Subcutaneous adipose tissue (tissue), 4 donors: ENCODE data around the gene EYS. TPM values are rescaled to one million over a fixed set of nuclear protein-coding genes. Genes with fewer than 3 reads are reported as not detected.

Experiments
- total RNA-seq, 4 donors: library from RNA; depleted of rRNA; stranded (reverse); fragments of >200 nt; gene quantifications; one replicate each; pipeline ENCODE4 v1.1.0, GENCODE V29; 2016
- TF ChIP-seq, protein P1 (sequence below): fragments of 450-650 bp; IDR thresholded peaks from one replicate; pipeline ENCODE4 v1.5.1; 2016; ENCODE audit warnings: low read depth, mild to moderate bottlenecking, control low read depth, antibody characterized with exemption, moderate library complexity

The EYS gene
- total RNA-seq, 4 donors from 2014 or later, result 0.17 to 3.8 (median 0.82) TPM

GRCh38 chr6:65248101-65248610 lies 458.9 kb downstream of the EYS start:
- TF ChIP-seq, protein P1, sequence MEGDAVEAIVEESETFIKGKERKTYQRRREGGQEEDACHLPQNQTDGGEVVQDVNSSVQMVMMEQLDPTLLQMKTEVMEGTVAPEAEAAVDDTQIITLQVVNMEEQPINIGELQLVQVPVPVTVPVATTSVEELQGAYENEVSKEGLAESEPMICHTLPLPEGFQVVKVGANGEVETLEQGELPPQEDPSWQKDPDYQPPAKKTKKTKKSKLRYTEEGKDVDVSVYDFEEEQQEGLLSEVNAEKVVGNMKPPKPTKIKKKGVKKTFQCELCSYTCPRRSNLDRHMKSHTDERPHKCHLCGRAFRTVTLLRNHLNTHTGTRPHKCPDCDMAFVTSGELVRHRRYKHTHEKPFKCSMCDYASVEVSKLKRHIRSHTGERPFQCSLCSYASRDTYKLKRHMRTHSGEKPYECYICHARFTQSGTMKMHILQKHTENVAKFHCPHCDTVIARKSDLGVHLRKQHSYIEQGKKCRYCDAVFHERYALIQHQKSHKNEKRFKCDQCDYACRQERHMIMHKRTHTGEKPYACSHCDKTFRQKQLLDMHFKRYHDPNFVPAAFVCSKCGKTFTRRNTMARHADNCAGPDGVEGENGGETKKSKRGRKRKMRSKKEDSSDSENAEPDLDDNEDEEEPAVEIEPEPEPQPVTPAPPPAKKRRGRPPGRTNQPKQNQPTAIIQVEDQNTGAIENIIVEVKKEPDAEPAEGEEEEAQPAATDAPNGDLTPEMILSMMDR, result no peak

GRCh38 chr6:65231616-65232015 lies 475.4 kb downstream of the EYS start:
- TF ChIP-seq, protein P1, result no peak

DNA sequence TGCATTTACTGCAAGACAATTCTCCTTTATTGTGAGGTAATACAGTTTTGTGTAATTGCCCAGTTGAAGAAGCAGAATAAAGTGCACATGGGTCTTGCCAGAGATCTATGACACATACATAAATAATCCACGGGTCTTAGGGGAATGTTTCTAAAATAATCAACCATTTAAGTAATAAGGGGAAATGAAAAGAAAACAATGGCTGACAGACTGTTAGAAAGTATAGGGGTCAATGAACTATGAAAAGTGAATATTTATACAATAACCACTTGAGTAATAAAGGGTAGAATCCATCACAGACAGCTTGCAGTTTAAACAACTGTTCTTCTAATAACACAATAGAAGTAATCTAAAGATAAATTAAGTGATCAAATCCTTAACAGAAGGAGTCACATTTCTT lies 477.2 kb downstream of the EYS start:
- TF ChIP-seq, protein P1, result no peak

- TF ChIP-seq, protein P1, result no peak
These were observed 485.9 kb downstream of the EYS start for GRCh38 chr6:65221153-65221552.

- TF ChIP-seq, protein P1, result no peak
These were observed 504.3 kb downstream of the EYS start for GRCh38 chr6:65202738-65203137.

- TF ChIP-seq, protein P1, result no peak
These were observed 507.3 kb downstream of the EYS start for GRCh38 chr6:65199683-65200082.

DNA sequence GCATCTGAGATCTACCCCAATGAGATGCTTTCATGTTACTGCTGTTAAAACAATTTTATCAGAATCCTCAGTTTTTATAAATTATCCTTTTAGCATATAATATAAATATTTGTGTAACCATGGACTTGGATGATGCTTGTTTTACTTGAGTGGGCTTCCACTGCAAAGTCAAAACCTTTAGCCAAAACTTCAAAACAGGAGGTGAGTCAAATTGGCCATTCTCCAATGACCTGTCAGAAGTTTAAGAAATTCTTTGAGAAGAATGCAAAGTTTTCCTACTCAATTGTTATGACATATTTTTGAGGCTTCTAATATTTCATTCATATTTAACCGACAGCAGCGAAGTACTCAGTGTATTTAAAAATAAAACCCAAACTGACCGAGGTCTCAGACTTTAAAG lies 507.9 kb downstream of the EYS start:
- TF ChIP-seq, protein P1, result no peak
